NCI-H128 (cell line): ENCODE measurements around the gene ANXA4.

ENCODE experiments used
- DNase-seq: peaks from one replicate; lab custom pipeline; 2025; ENCODE audit not compliant: unreplicated experiment; lab: John Stamatoyannopoulos, UW

Gene ANXA4

DNA sequence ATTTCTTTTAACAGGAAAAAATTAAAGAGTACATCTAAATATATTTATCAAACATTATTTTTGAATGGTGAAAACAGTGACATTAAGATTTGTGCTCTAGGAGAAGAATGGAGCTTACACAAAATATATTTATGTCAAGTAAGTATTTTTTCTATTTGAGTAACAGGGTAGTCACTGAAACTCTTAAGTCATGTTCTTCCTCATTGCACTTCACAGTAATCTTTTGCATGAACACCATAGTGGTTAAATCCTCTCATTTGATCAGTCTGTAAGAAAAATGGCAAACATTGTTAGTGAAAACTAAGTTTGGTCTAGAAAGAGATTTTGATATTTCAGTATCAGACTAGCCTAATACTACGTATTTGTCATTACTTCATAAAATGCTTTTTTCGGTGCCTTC, 95.6 kb downstream of the ANXA4 start:
- DNase-seq, result no peak

DNA sequence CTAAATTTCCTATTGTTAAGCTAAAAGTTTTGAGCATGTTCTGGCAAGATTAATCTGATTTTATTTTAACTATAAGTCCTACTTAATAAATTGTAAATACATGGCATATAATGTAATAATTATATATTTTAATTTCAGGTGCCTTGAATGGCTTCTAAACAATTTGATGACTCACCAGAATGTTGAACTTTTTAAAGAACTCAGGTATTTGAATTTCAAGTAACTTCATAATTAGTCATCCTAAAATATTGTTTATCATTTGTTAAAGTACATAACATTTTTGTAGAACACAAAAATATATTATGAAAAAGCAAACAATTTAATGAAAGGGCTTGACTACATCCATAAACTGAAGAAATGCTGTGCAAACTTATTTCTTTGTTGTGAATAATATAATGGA, 102.1 kb downstream of the ANXA4 start:
- DNase-seq, result no peak

DNA sequence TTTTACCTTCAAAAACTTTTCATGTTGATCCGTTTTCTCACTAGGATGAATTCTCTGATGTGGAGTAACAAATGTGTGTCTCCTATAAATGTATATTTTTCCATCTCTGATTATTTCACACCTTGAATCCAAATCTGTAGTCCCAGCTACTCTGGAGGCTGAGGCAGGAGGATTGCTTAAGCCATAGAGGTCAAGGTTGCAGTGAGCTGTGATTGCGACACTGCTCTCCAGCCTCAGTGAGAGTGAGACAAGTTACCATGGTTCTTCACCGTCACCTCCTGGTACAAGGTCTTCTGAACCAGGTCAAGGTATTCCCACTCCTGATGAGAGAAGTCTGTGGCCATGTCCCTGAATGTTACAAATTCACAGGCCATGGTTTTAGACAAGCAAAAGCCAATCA, 102.6 kb downstream of the ANXA4 start:
- no peak for DNase-seq

DNA sequence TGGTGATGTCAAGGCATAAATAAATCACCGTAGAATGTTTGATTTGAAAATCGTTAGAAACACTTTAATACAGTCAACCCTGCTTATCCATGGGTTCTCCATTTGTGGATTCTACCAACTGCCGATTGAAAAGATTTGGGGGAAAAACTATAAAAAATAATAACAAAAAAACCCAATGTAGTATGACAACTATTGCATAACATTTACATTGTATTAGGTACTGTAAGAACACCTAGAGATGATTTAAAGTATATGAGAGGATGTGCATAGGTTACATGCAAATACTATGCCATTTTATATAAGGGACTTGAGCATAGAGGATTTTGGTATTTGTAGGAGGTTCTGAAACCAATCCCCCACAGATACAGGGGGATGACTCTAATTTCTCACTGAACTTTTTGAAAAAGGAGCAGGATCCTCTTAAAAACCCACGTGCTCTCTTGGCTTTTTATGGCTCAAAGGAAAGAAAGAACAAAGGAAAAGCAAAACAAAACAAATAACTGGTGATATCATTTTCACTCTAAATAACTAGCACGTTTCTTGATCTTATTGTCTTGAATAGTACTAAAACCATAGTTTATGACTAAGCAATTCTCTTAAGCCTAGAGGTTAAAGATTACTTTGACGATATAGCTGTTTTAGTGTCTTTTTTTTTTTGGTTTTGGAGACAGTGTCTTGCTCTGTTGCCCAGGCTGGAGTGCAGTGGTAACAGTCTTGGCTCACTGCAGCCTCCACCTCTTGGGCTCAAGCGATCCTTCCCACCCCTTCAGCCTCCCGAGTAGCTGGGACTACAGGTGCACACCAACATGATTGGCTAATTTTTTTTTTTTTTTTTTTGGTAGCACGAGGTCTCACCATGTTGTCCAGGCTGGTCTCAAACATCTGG, 104.5 kb downstream of the ANXA4 start:
- DNase-seq, result no peak

DNA sequence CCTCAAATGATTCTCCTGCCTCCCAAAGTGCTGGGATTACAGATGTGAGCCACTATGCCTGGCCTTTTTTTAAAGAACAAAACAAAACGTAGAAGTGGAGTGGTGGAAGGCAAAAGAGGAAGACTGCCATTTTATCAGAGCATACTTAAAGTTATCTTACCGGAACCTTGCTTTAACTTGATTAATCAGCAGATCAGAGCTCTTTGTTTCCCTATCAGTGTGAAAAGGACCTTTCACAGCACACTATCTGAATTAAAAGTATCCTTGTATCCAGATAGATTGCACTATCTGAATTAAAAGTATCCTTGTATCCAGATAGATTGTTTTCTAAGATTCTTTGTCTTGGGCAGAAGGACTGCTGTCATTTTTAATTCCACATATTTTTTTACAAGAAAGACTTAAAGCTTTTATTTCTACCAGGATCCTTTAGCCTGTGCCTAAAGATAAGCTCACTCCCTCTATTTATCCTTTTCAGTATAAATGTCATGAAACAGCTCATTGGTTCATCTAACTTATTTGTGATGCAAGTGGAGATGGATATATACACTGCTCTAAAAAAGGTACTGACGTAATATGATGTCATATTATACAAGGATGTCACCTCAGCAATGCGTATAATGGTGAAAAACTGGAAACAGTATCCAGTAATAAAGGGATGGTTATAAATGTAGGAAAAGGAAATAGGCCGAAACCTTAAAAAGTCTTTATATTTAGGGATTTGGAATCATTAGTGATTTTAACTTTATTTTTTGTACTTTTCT, 105.3 kb downstream of the ANXA4 start:
- no peak for DNase-seq

DNA sequence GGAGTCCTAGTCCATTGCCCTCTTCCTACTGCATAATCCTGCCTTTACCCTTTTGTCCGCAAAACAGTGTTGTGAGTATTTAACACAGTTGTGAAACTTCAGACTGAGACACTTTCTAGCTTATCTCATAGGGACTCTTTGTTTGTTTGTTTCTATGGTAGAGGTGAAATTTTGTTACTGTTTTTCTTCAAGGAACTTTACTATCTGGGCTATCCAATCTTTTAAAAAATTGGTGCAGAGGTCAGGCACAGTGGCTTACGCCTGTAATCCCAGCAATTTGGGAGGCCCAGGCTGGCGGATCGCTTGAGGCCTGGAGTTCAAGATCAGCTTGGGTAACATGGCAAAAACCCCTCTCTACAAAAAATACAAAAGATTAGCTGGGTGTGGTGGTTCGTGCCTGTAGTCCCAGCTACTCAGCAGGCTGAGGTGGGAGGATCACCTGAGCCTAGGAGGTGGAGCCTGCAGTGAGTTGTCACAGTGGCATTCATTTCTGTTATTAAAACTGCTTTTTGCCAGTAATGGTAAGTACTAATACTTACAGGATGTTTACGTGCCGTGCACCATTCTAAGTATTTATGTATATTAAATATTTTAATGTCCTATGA, 106.4 kb downstream of the ANXA4 start:
- DNase-seq, result no peak

DNA sequence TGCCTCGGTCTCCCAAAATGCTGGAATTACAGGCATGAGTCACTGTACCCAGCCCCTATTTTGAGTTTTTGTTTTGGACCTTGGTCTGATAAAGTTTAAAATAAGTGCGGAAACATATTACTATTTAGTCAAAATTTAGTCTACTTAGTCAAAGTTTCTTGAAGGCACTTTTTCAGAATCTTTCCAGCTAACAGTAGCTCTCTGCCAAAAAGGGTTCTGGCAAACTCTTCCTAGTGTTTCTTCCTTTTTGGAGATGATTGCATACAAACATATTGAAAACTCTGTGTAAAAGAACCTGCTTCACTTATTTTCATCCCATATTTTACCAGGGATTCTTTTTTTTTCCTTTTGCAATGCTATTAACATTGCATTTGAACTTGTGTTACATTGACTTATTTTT, 116.3 kb downstream of the ANXA4 start:
- DNase-seq, result no peak

DNA sequence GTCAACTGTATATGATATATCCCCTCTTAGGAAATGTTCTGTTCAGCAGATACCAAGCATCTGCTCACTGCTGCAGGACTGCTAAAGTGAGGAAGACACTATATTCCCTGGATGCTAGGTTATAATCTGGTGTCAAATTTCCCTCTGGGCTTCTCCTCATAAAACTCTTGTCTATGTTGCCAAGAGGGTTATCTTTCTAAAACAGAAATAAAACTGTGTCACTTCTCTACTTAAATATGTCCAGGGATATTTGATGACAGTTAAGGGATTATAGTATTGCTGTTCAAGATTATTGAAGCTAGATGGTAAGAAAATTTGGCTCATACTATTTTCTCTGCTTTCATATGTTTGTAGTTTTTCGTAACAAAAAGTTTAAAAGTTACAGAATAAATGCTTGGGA, 121.4 kb downstream of the ANXA4 start:
- DNase-seq, result no peak
